DOHH2 (cell line): ENCODE results near the gene HAP1.

Experiments used
- H3F3A ChIP-seq: fragments of 200-600 bp; sonication (generic), shearing (Covaris generic); 2 replicates; pipeline ENCODE4 v1.6.0; 2016; ENCODE audit warnings: antibody characterized with exemption, mild to moderate bottlenecking; ENCODE audit not compliant: control insufficient read depth, insufficient read depth
- H3K27ac ChIP-seq: fragments of 200-600 bp; sonication (generic); 2 replicates; pipeline ENCODE4 v1.5.1; 2014; ENCODE audit warnings: low read depth, mild to moderate bottlenecking, low read length, moderate library complexity
- H3K27me3 ChIP-seq: fragments of 200-600 bp; sonication (generic); 2 replicates; pipeline ENCODE4 v1.6.1; 2014; ENCODE audit warnings: mild to moderate bottlenecking, low read length, mixed read lengths; ENCODE audit not compliant: control insufficient read depth
- H3K36me3 ChIP-seq: fragments of 200-600 bp; sonication (generic); 2 replicates; pipeline ENCODE4 v1.6.1; 2014; ENCODE audit warnings: mild to moderate bottlenecking, low read length, moderate library complexity, mixed read lengths; ENCODE audit not compliant: control insufficient read depth
- H3K4me1 ChIP-seq: fragments of 200-600 bp; sonication (generic); 2 replicates; pipeline ENCODE4 v1.6.1; 2014; ENCODE audit warnings: mild to moderate bottlenecking, low read length, mixed read lengths; ENCODE audit not compliant: control insufficient read depth
- H3K4me2 ChIP-seq: fragments of 200-600 bp; sonication (generic); 2 replicates; pipeline ENCODE4 v1.6.0; 2014; ENCODE audit warnings: mild to moderate bottlenecking, low read length, moderate library complexity
- H3K4me3 ChIP-seq: fragments of 200-600 bp; sonication (generic); 2 replicates; pipeline ENCODE4 v1.5.1; 2014; ENCODE audit warnings: mild to moderate bottlenecking, low read length, mixed read lengths
- H3K79me2 ChIP-seq: fragments of 200-600 bp; sonication (generic); 2 replicates; pipeline ENCODE4 v1.6.1; 2014; ENCODE audit warnings: mild to moderate bottlenecking, low read length, mixed read lengths; ENCODE audit not compliant: control insufficient read depth
- H3K9me2 ChIP-seq: fragments of 200-600 bp; sonication (generic); replicated peaks from 2 replicates; pipeline ENCODE4 v1.6.1; 2014; ENCODE audit warnings: mild to moderate bottlenecking, low read length, mixed read lengths; ENCODE audit not compliant: control insufficient read depth
- H3K9me3 ChIP-seq: fragments of 200-600 bp; sonication (generic); 2 replicates; pipeline ENCODE4 v1.6.1; 2014; ENCODE audit warnings: antibody characterized with exemption, low read length, mixed read lengths; ENCODE audit not compliant: control insufficient read depth, insufficient read depth
- H4K20me1 ChIP-seq: fragments of 200-600 bp; sonication (generic); 2 replicates; pipeline ENCODE4 v1.6.0; 2014; ENCODE audit warnings: low read depth, mild to moderate bottlenecking, antibody characterized with exemption, low read length, moderate library complexity; ENCODE audit not compliant: control insufficient read depth, insufficient read depth
- CTCF ChIP-seq: fragments of 200-600 bp; sonication (generic); IDR thresholded peaks from one replicate; pipeline ENCODE4 v1.5.1; 2014; ENCODE audit warnings: antibody characterized with exemption, mild to moderate bottlenecking, low read depth, low read length; ENCODE audit not compliant: poor library complexity, severe bottlenecking
- EZH2phosphoT487 ChIP-seq: fragments of 200-600 bp; sonication (generic); IDR thresholded peaks from 2 replicates; pipeline ENCODE4 v1.6.1; 2017; ENCODE audit warnings: borderline replicate concordance, mild to moderate bottlenecking, antibody characterized with exemption, low read length, moderate library complexity, mixed read lengths

HAP1 gene

GRCh38 chr17:41772586-41773189 lies 38.2 kb upstream of the HAP1 start:
- peaks cover 13% of the 10 kb centered on the region for H3K4me1 ChIP-seq
- H3K9me3 ChIP-seq: no peaks in the 10 kb centered on the region
- no peaks in the 10 kb centered on the region for H3K9me2 ChIP-seq
- no peaks in the 10 kb centered on the region for H4K20me1 ChIP-seq
- H3K27me3 ChIP-seq: peaks cover 10% of the 10 kb centered on the region
- no peak overlapping the region for H3K4me3 ChIP-seq
- TF ChIP-seq EZH2phosphoT487: no peak
- TF ChIP-seq CTCF: no peak
- H3K36me3 ChIP-seq: no peaks in the 10 kb centered on the region
- no peaks in the 10 kb centered on the region for H3F3A ChIP-seq
- H3K4me2 ChIP-seq: no peak overlapping the region
- H3K79me2 ChIP-seq: no peaks in the 10 kb centered on the region
- H3K27ac ChIP-seq: no peak overlapping the region

GRCh38 chr17:41772218-41772585 lies 37.8 kb upstream of the HAP1 start:
- no peaks in the 10 kb centered on the region for H3F3A ChIP-seq
- H3K4me2 ChIP-seq: peak overlapping the region; percentile 61
- H3K4me1 ChIP-seq: peaks cover 13% of the 10 kb centered on the region
- no peaks in the 10 kb centered on the region for H3K36me3 ChIP-seq
- peaks cover 10% of the 10 kb centered on the region for H3K27me3 ChIP-seq
- peak overlapping the region; percentile 56 for H3K4me3 ChIP-seq
- H3K79me2 ChIP-seq: no peaks in the 10 kb centered on the region
- TF ChIP-seq EZH2phosphoT487 (no peak), CTCF (no peak)
- H3K27ac ChIP-seq: no peak overlapping the region
- no peaks in the 10 kb centered on the region for H4K20me1 ChIP-seq
- H3K9me3 ChIP-seq: no peaks in the 10 kb centered on the region
- H3K9me2 ChIP-seq: no peaks in the 10 kb centered on the region

- Histone ChIP-seq H3K27me3 (peaks cover 10% of the 10 kb centered on the region), H3K4me1 (peaks cover 13% of the 10 kb centered on the region), H4K20me1 (no peaks in the 10 kb centered on the region), H3K9me3 (no peaks in the 10 kb centered on the region), H3K4me2 (peak overlapping the region; percentile 61), H3K79me2 (no peaks in the 10 kb centered on the region), H3K36me3 (no peaks in the 10 kb centered on the region), H3F3A (no peaks in the 10 kb centered on the region), H3K9me2 (no peaks in the 10 kb centered on the region), H3K4me3 (peak overlapping the region; percentile 56), H3K27ac (no peak overlapping the region)
- TF ChIP-seq CTCF (no peak), EZH2phosphoT487 (no peak)
Measured at GRCh38 chr17:41771389-41772206, 37.2 kb upstream of the HAP1 start.
